ENCODE measurements around the gene ANKRD37.

The ANKRD37 gene

DNA sequence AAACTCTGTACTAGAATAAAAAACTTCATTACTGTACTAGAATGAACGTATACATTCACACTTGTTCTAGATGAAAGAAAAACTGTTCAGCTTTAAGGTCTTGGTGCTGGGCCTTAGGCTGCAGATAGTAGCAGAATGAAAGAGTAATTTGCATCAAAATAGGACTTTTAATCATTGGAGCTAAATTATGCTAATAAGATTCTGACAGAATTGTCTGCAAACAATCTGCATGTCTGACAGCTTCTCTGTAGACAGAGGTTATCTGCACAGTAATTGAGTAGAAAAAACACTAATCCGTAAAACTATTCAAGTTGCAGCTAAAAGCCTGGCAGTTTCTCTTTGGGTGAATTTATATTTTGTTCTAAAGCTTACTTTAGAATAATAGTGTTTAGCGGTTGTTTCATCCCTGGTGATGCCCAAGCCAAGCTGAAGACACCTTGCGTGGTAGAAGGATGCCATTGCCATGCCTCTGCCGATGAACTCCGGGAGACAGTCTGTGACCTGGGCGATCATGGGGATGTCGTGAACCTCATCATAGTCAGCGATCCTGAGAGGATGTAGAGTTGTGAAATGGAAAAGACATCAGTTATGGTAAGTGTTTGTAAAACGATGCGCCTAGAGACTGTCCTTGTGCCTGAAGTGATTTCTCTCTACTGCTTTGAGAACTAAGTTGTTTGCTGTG lies 26.2 kb upstream of the ANKRD37 start:
- Mint-ChIP-seq H3K27ac (no peak overlapping the region), H3K4me3 (no peak overlapping the region), H3K9me3 (ENCODE audit: low read depth) (no peaks in the 10 kb centered on the region)

DNA sequence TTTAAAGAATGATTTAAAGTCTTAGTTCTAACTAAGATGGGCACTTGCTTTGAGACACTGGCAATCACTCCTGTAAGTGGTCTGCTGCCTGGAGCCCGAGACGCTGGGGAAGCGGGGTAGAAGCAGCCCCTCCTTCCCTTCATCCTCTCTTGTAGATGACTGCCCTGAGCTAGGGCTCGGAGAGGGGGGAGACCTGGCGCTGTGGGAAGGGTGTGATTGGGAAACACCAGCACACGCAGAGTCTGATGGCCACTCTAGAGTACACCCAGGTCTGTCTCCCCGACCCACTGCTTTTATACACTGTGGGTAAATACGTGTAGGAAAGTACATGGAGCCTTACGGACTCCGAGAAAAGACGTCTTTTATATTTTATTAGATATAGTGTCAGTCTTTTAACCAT lies 24.9 kb upstream of the ANKRD37 start:
- no peaks in the 10 kb centered on the region for H3K4me1 Mint-ChIP-seq (ENCODE audit: low read depth)
- H3K4me3 Mint-ChIP-seq, result no peak overlapping the region
- no peaks in the 10 kb centered on the region for H3K27me3 Mint-ChIP-seq
- no peaks in the 10 kb centered on the region for H3K9me3 Mint-ChIP-seq (ENCODE audit: low read depth)
- peaks cover 5% of the 10 kb centered on the region for H3K36me3 Mint-ChIP-seq
- no peak overlapping the region for H3K27ac Mint-ChIP-seq

More for the DNA sequence above, 26.2 kb upstream of the ANKRD37 start:
- peaks cover 5% of the 10 kb centered on the region for H3K36me3 Mint-ChIP-seq
- no peaks in the 10 kb centered on the region for H3K27me3 Mint-ChIP-seq
- H3K4me1 Mint-ChIP-seq (ENCODE audit: low read depth), result no peaks in the 10 kb centered on the region

DNA sequence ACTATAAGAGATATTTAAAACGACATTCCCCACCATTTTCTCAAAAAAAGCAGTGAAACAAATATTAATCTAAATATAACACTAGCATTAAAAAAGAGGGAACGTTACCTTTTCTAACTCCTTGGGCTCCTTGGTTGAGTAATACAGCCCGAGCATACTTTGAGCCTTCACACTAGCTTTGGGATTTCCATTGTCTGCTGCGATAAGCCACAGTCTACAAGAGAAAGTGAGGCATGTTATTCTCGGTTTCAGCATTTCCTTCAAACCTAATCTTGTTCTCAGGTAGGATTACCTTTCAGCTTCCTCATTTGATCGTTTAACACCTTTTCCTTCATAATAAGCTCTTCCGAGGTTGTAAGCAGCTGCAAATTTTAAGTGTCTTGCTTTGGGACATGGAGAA lies 22.6 kb upstream of the ANKRD37 start:
- H3K36me3 Mint-ChIP-seq, result peaks cover 3% of the 10 kb centered on the region
- no peaks in the 10 kb centered on the region for H3K27me3 Mint-ChIP-seq
- no peak overlapping the region for H3K4me3 Mint-ChIP-seq
- no peak overlapping the region for H3K27ac Mint-ChIP-seq
- H3K9me3 Mint-ChIP-seq (ENCODE audit: low read depth), result no peaks in the 10 kb centered on the region
- no peaks in the 10 kb centered on the region for H3K4me1 Mint-ChIP-seq (ENCODE audit: low read depth)

GRCh38 chr4:185374573-185374972 lies 22.1 kb upstream of the ANKRD37 start:
- Mint-ChIP-seq H3K4me3 (no peak overlapping the region), H3K27ac (no peak overlapping the region), H3K9me3 (ENCODE audit: low read depth) (no peaks in the 10 kb centered on the region), H3K4me1 (ENCODE audit: low read depth) (no peaks in the 10 kb centered on the region), H3K36me3 (peaks cover 3% of the 10 kb centered on the region), H3K27me3 (no peaks in the 10 kb centered on the region)

DNA sequence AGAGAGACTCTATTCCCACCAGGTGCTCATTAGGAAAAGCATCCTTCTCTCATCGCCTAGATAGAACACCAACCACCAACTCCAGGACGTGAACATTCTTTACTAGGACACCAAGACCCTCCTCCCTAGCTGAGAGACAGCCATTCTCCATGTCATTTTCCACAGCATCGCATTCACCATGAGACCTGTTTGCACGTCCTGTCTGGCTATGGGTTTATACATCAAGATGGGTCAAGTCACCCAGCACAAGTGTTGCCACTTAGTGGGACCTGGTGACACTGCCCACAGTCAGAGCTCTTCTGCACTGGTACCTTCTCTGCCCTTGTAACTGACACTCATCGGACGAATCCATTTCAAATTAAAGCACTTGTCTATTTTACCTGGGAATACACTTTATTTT lies 18.4 kb upstream of the ANKRD37 start:
- Mint-ChIP-seq H3K27me3 (no peaks in the 10 kb centered on the region), H3K4me3 (no peak overlapping the region), H3K36me3 (peaks cover 6% of the 10 kb centered on the region), H3K4me1 (ENCODE audit: low read depth) (no peaks in the 10 kb centered on the region), H3K9me3 (ENCODE audit: low read depth) (peaks cover 8% of the 10 kb centered on the region), H3K27ac (no peak overlapping the region)

DNA sequence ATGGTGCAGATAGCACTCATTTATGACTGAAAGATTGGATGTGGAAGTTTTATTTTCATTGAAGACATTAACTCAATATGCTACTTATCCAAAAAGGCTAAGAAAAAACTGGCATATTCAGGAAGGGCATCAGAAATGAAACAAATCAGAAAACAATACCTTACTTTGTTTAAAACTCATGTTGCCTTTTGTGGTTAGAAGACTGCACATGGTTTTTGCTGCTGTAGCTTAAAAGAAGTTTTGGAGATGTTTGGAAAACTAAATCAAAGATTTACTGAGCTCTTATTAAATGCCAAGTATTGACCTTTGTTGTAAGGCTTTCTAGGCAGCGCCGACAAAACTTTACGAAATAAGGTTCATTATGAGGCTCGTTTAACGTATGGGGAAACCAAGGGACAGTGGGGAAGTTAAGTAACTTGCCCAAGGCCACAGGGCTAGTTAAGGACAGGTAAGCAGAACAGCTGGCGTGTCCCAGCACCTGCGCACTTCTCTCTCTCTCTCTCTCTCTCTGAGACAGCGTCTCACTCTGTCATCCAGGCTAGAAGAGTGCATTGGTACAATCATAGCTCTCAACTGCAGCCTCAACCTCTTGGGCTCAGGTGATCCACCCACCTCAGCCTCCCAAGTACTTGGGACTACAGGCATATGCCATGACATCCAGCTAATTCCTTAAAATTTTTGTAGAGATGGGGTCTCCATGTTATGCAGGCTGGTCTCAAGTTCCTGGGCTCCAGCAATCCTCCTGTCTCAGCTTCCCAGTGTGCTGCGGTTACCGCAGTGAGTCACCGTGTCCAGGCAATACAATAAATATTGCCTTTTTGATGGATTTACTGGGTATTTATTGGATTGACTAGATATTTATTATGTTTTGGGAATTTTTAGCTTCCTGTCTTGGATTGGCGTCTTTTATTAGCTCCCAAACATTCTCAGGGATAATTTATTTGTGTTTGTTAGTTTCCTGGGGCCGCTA lies 17.0 kb upstream of the ANKRD37 start:
- Mint-ChIP-seq H3K27ac (no peak overlapping the region), H3K27me3 (peaks cover 5% of the 10 kb centered on the region), H3K4me3 (no peak overlapping the region), H3K4me1 (ENCODE audit: low read depth) (peaks cover 3% of the 10 kb centered on the region), H3K36me3 (peaks cover 9% of the 10 kb centered on the region), H3K9me3 (ENCODE audit: low read depth) (peaks cover 8% of the 10 kb centered on the region)

- Mint-ChIP-seq H3K4me1 (ENCODE audit: low read depth) (peaks cover 10% of the 10 kb centered on the region), H3K4me3 (no peak overlapping the region), H3K27me3 (peaks cover 7% of the 10 kb centered on the region), H3K27ac (no peak overlapping the region), H3K36me3 (peaks cover 9% of the 10 kb centered on the region), H3K9me3 (ENCODE audit: low read depth) (peaks cover 8% of the 10 kb centered on the region)
Measured at GRCh38 chr4:185380320-185380719, 16.3 kb upstream of the ANKRD37 start.

DNA sequence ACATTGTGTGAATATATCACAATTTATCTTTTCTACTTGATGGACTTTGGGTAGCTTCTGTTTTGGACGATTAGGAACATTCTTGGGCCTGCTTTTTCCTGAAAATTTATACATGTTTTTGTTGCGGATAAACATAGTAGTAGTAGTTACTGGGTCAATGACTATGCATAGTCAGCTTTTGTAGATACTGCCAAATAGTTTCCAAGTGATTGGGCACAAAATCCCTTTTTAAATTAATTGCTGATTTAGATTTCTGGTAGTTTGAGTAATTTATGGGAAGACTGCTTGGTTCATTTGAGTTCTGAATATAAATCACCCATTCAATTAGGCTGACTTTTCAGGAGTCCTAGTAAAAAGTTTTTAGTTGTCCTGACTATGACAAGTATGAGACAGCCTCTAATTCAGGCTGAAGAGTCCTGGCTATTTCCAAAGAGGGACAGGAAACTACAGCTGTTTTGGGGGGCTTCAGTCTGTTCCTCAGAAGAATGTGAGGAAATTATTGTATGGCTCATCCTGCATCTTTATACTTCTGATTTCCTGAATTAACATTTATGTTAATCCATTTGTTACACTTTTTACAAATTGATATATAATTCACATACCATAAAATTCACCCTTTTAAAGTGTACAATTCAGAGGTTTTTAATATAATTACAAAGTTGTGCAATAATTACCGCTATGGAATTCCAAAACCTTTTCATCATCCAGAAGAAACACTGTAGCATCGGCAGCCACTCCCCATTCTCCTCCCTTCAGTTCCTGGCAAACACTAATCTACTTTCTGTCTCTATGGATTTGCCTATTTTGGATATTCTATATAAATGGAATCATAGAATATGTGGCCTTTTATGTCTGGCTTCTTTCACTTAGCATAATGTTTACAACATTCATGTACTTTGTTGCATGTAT lies 15.1 kb upstream of the ANKRD37 start:
- H3K4me1 Mint-ChIP-seq (ENCODE audit: low read depth), result peaks cover 12% of the 10 kb centered on the region
- peaks cover 8% of the 10 kb centered on the region for H3K9me3 Mint-ChIP-seq (ENCODE audit: low read depth)
- peaks cover 7% of the 10 kb centered on the region for H3K27me3 Mint-ChIP-seq
- H3K4me3 Mint-ChIP-seq, result no peak overlapping the region
- no peak overlapping the region for H3K27ac Mint-ChIP-seq
- peaks cover 9% of the 10 kb centered on the region for H3K36me3 Mint-ChIP-seq

- Mint-ChIP-seq H3K27ac (no peak overlapping the region), H3K4me1 (ENCODE audit: low read depth) (peaks cover 12% of the 10 kb centered on the region), H3K9me3 (ENCODE audit: low read depth) (peaks cover 8% of the 10 kb centered on the region), H3K4me3 (no peak overlapping the region), H3K27me3 (peaks cover 7% of the 10 kb centered on the region), H3K36me3 (peaks cover 9% of the 10 kb centered on the region)
Measured at GRCh38 chr4:185382754-185383153, 13.9 kb upstream of the ANKRD37 start.

DNA sequence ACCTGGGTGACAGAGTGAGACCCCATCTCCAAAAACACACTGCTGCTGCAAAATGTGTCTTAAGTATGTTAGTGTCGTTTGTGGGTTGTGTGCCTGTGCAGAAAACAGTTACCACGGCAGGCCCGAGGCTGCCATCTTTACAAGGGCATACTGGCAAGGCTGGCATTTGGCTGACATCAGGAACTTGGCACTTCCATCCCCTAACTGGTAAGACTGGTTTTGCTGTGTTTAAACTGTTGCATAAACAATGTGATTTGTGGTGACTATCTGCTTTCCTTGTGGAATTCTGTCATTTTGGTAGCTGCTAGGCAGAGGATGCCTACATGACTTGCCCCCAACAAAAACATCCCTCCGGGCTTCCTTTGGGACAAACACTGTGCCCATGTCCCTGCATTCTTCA lies 13.2 kb upstream of the ANKRD37 start:
- Mint-ChIP-seq H3K4me1 (ENCODE audit: low read depth) (peaks cover 12% of the 10 kb centered on the region), H3K36me3 (peaks cover 9% of the 10 kb centered on the region), H3K4me3 (no peak overlapping the region), H3K27ac (no peak overlapping the region), H3K27me3 (peaks cover 7% of the 10 kb centered on the region), H3K9me3 (ENCODE audit: low read depth) (peaks cover 8% of the 10 kb centered on the region)

- Mint-ChIP-seq H3K4me1 (ENCODE audit: low read depth) (peaks cover 12% of the 10 kb centered on the region), H3K27me3 (peaks cover 7% of the 10 kb centered on the region), H3K4me3 (no peak overlapping the region), H3K27ac (no peak overlapping the region), H3K9me3 (ENCODE audit: low read depth) (peaks cover 8% of the 10 kb centered on the region), H3K36me3 (peaks cover 9% of the 10 kb centered on the region)
Measured at GRCh38 chr4:185384061-185384460, 12.6 kb upstream of the ANKRD37 start.

GRCh38 chr4:185384930-185385331 lies 11.7 kb upstream of the ANKRD37 start:
- H3K9me3 Mint-ChIP-seq (ENCODE audit: low read depth), result peaks cover 8% of the 10 kb centered on the region
- peaks cover 9% of the 10 kb centered on the region for H3K36me3 Mint-ChIP-seq
- peaks cover 7% of the 10 kb centered on the region for H3K27me3 Mint-ChIP-seq
- H3K4me1 Mint-ChIP-seq (ENCODE audit: low read depth), result peaks cover 12% of the 10 kb centered on the region
- H3K4me3 Mint-ChIP-seq, result peak overlapping the region; percentile 23
- no peak overlapping the region for H3K27ac Mint-ChIP-seq

- Mint-ChIP-seq H3K27me3 (peaks cover 7% of the 10 kb centered on the region), H3K9me3 (ENCODE audit: low read depth) (no peaks in the 10 kb centered on the region), H3K4me1 (ENCODE audit: low read depth) (peaks cover 12% of the 10 kb centered on the region), H3K36me3 (peaks cover 5% of the 10 kb centered on the region), H3K4me3 (no peak overlapping the region), H3K27ac (no peak overlapping the region)
Measured at GRCh38 chr4:185387957-185388356, 8.7 kb upstream of the ANKRD37 start.

DNA sequence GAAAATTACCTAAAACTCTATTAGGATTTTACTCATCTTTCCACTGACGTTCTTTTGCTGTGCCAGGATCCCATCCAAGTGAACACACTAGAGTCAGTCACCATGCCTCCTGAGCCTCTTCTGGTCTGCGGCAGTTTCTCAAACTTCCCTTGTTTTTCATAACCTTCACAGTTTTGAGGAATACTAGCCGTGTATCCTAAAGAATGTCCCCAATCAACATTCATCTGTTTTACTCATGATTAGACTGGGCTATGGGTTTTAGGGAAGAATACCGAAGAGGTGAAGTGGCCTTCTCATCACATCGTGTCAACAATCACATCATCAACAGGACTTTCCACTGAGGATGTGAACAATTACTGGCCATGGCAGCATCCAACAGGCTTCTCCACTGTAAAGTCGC lies 5.7 kb upstream of the ANKRD37 start:
- peaks cover 19% of the 10 kb centered on the region for H3K4me1 Mint-ChIP-seq (ENCODE audit: low read depth)
- no peak overlapping the region for H3K4me3 Mint-ChIP-seq
- no peaks in the 10 kb centered on the region for H3K9me3 Mint-ChIP-seq (ENCODE audit: low read depth)
- H3K27me3 Mint-ChIP-seq, result no peaks in the 10 kb centered on the region
- peaks cover 2% of the 10 kb centered on the region for H3K36me3 Mint-ChIP-seq
- H3K27ac Mint-ChIP-seq, result no peak overlapping the region

Measured in activated naive CD8-positive, alpha-beta T cell (primary cell).